PC-3 (cell line): Measurements from ENCODE around the gene CEP112. TPM values are rescaled to one million over a fixed set of nuclear protein-coding genes. Genes with fewer than 3 reads are reported as not detected.

ENCODE experiments used
- ATAC-seq: fragments of 200-7000 bp; cut with Tn5 transposase; 2 replicates; pipeline ENCODE4 v1.9.1; 2020; ENCODE audit warnings: mild to moderate bottlenecking, moderate library complexity
- BruUV-seq: library from RNA; stranded (reverse); fragments of 400-500 nt; replicated peaks from 2 replicates; lab custom pipeline; 2021; lab: Mats Ljungman, UMichigan
- CTCF ChIA-PET: fragments of 300-600 bp; sonication (Branson Sonifier 250); formaldehyde crosslinking; loops from one replicate; lab custom pipeline; 2022; ENCODE audit warnings: antibody characterized with exemption; lab: Charles Lee
- POLR2A ChIA-PET: fragments of 300-600 bp; sonication (Branson Sonifier 250); formaldehyde crosslinking; loops from one replicate; lab custom pipeline; 2022; ENCODE audit warnings: antibody characterized with exemption; ENCODE audit not compliant: unreplicated experiment; lab: Charles Lee
- DNase-seq: peaks from one replicate; pipeline ENCODE4 v3.0.0-alpha.2; 2015
- H2AFZ ChIP-seq: fragments of 300-600 bp; sonication (generic); 2 replicates; pipeline ENCODE4 v1.6.0; 2016; ENCODE audit warnings: antibody characterized with exemption, low read length
- H3F3A ChIP-seq: fragments of 300-600 bp; sonication (generic); one replicate; pipeline ENCODE4 v1.6.0; 2017; ENCODE audit warnings: antibody characterized with exemption, low read length, control low read depth, mild to moderate bottlenecking; ENCODE audit not compliant: unreplicated experiment
- H3K27ac ChIP-seq: fragments of 300-600 bp; sonication (generic); 2 replicates; pipeline ENCODE4 v1.5.1; 2016; ENCODE audit warnings: mild to moderate bottlenecking, low read length
- H3K27me3 ChIP-seq: fragments of 300-600 bp; sonication (generic); 2 replicates; pipeline ENCODE4 v1.6.1; 2016; ENCODE audit warnings: low read length, mixed read lengths
- H3K36me3 ChIP-seq: fragments of 300-600 bp; sonication (generic); 2 replicates; pipeline ENCODE4 v1.6.1; 2016; ENCODE audit warnings: low read depth, mixed run types, low read length, mixed read lengths
- H3K4me1 ChIP-seq: fragments of 300-600 bp; sonication (generic); 2 replicates; pipeline ENCODE4 v1.5.1; 2016; ENCODE audit warnings: low read length; ENCODE audit not compliant: insufficient read depth
- H3K4me2 ChIP-seq: fragments of 300-600 bp; sonication (generic); 2 replicates; pipeline ENCODE4 v1.6.0; 2016; ENCODE audit warnings: low read length
- H3K4me3 ChIP-seq: fragments of 300-600 bp; sonication (generic); 2 replicates; pipeline ENCODE4 v1.5.1; 2016; ENCODE audit warnings: mild to moderate bottlenecking, low read length, mixed read lengths
- H3K79me2 ChIP-seq: fragments of 300-600 bp; sonication (generic); 2 replicates; pipeline ENCODE4 v1.6.1; 2017; ENCODE audit warnings: low read length, mixed read lengths
- H3K9ac ChIP-seq: fragments of 300-600 bp; sonication (generic); 2 replicates; pipeline ENCODE4 v1.6.0; 2016; ENCODE audit warnings: mild to moderate bottlenecking, low read length
- H3K9me2 ChIP-seq: fragments of 300-600 bp; sonication (generic); replicated peaks from 2 replicates; pipeline ENCODE4 v1.6.1; 2016; ENCODE audit warnings: mixed run types, low read length, mixed read lengths
- H3K9me3 ChIP-seq: fragments of 300-600 bp; sonication (generic); 2 replicates; pipeline ENCODE4 v1.6.1; 2016; ENCODE audit warnings: low read length, mixed read lengths
- H4K20me1 ChIP-seq: fragments of 300-600 bp; sonication (generic); 2 replicates; pipeline ENCODE4 v1.6.1; 2016; ENCODE audit warnings: low read length, mixed read lengths
- CTCF ChIP-seq: fragments of 300-600 bp; sonication (generic); conservative IDR thresholded peaks from 2 replicates; pipeline ENCODE4 v1.5.1; 2017; ENCODE audit warnings: antibody characterized with exemption, low read depth, mild to moderate bottlenecking, low read length
- EZH2 ChIP-seq: fragments of 300-600 bp; sonication (generic); IDR thresholded peaks from one replicate; pipeline ENCODE4 v1.6.1; 2017; ENCODE audit warnings: antibody characterized with exemption, mild to moderate bottlenecking, low read length; ENCODE audit not compliant: unreplicated experiment
- EZH2phosphoT487 ChIP-seq: fragments of 300-600 bp; sonication (generic); IDR thresholded peaks from 2 replicates; pipeline ENCODE4 v1.6.1; 2018; ENCODE audit warnings: mild to moderate bottlenecking, antibody characterized with exemption, low read length, borderline replicate concordance
- intact Hi-C: fragments of 100-400 bp; cut with micrococcal nuclease; formaldehyde crosslinking; loops from 2 replicates; pipeline ENCODE4 v1.9.0; 2023
- total RNA-seq: library from RNA; depleted of rRNA; stranded (reverse); fragments of >200 nt; gene quantifications from 2 replicates; pipeline ENCODE4 v1.2.3, GENCODE V29; 2014

Gene CEP112
- total RNA-seq, 1 experiment from 2014 or later, result 6.5 TPM

GRCh38 chr17:65666876-65667321 lies 525.0 kb downstream of the CEP112 start:
- no peaks in the 10 kb centered on the region for H3K27me3 ChIP-seq
- no peaks in the 10 kb centered on the region for H3K36me3 ChIP-seq
- intact Hi-C loops, result no loop called here
- POLR2A ChIA-PET, result no interaction called here
- no TSS peak for BruUV-seq
- H3K4me3 ChIP-seq, result no peak overlapping the region
- no peak overlapping the region for H3K4me2 ChIP-seq
- TF ChIP-seq EZH2 (no peak), CTCF (no peak), EZH2phosphoT487 (no peak)
- H3K27ac ChIP-seq, result no peak overlapping the region
- H2AFZ ChIP-seq, result no peak overlapping the region
- H3K9me2 ChIP-seq, result no peaks in the 10 kb centered on the region
- H3K9me3 ChIP-seq, result no peaks in the 10 kb centered on the region
- H3K79me2 ChIP-seq, result no peaks in the 10 kb centered on the region
- DNase-seq (no peak), ATAC-seq (peak; percentile 62)
- CTCF ChIA-PET, result no interaction called here
- H3F3A ChIP-seq, result no peaks in the 10 kb centered on the region
- no peaks in the 10 kb centered on the region for H3K4me1 ChIP-seq
- no peak overlapping the region for H3K9ac ChIP-seq
- no peaks in the 10 kb centered on the region for H4K20me1 ChIP-seq

- H3K4me1 ChIP-seq, result no peaks in the 10 kb centered on the region; the same call in 1 of the 2 replicates
- no peaks in the 10 kb centered on the region for H3K9me2 ChIP-seq
- H3K27me3 ChIP-seq, result no peaks in the 10 kb centered on the region
- H3K9ac ChIP-seq, result no peak overlapping the region
- H3F3A ChIP-seq, result no peaks in the 10 kb centered on the region
- H3K36me3 ChIP-seq, result no peaks in the 10 kb centered on the region
- H3K9me3 ChIP-seq, result no peaks in the 10 kb centered on the region
- intact Hi-C loops, result no loop called here
- no peak overlapping the region for H3K4me3 ChIP-seq
- DNase-seq, result no peak
- no peaks in the 10 kb centered on the region for H3K79me2 ChIP-seq
- CTCF ChIA-PET, result no interaction called here
- no peak overlapping the region for H3K27ac ChIP-seq
- no peak overlapping the region for H2AFZ ChIP-seq
- ATAC-seq, result no peak
- POLR2A ChIA-PET, result no interaction called here
- no peak overlapping the region for H3K4me2 ChIP-seq
- no TSS peak for BruUV-seq
- H4K20me1 ChIP-seq, result no peaks in the 10 kb centered on the region
- TF ChIP-seq EZH2 (no peak), EZH2phosphoT487 (no peak), CTCF (no peak)
These were observed 526.0 kb downstream of the CEP112 start for GRCh38 chr17:65665966-65666365.

GRCh38 chr17:65664696-65665095 lies 527.2 kb downstream of the CEP112 start:
- Histone ChIP-seq H3K79me2 (no peaks in the 10 kb centered on the region), H3K9me3 (no peaks in the 10 kb centered on the region), H3K4me1 (no peaks in the 10 kb centered on the region; the same call in 1 of the 2 replicates), H3K4me2 (no peak overlapping the region), H3K9me2 (no peaks in the 10 kb centered on the region), H3F3A (no peaks in the 10 kb centered on the region), H3K27me3 (no peaks in the 10 kb centered on the region), H3K27ac (no peak overlapping the region), H3K4me3 (no peak overlapping the region), H2AFZ (no peak overlapping the region), H3K9ac (no peak overlapping the region), H4K20me1 (no peaks in the 10 kb centered on the region), H3K36me3 (no peaks in the 10 kb centered on the region)
- intact Hi-C loops, result no loop called here
- no TSS peak for BruUV-seq
- CTCF ChIA-PET, result no interaction called here
- POLR2A ChIA-PET, result no interaction called here
- no peak for DNase-seq
- no peak for ATAC-seq
- TF ChIP-seq EZH2 (no peak), EZH2phosphoT487 (no peak), CTCF (no peak)
